Suprapubic skin (tissue), 4 donors: Measurements from ENCODE around the gene NKX2-8.

Experiments used
- CTCF ChIP-seq, 2 donors: fragments of 200-600 bp in 1 of 2; fragments of 450-650 bp in 1 of 2; sonication (generic) in 1 of 2; IDR thresholded peaks; one replicate each; pipeline ENCODE4 v1.5.1; 2016 to 2019; ENCODE audit warnings: antibody characterized with exemption in 2 of 2, mild to moderate bottlenecking in 1 of 2, moderate library complexity in 1 of 2
- EP300 ChIP-seq: sonication (generic); formaldehyde crosslinking; IDR thresholded peaks from one replicate; pipeline ENCODE4 v1.6.1; 2017; ENCODE audit warnings: antibody characterized with exemption
- POLR2A ChIP-seq, 2 donors: fragments of 450-650 bp; IDR thresholded peaks; one replicate each; pipeline ENCODE4 v1.6.1; 2017; ENCODE audit warnings: antibody characterized with exemption in 2 of 2, mild to moderate bottlenecking in 2 of 2, moderate library complexity in 2 of 2
- POLR2AphosphoS5 ChIP-seq, 3 donors: sonication (generic); formaldehyde crosslinking; IDR thresholded peaks; one replicate each; pipeline ENCODE4 v1.6.1; 2017; ENCODE audit warnings: antibody characterized with exemption in 3 of 3

GRCh38 chr14:36618641-36619040, 36.2 kb upstream of the NKX2-8 start:
- no peak for TF ChIP-seq POLR2A (IDR thresholded peaks at IDR 0.05)
- TF ChIP-seq CTCF (IDR thresholded peaks at IDR 0.05): no peak
- no peak for TF ChIP-seq EP300
- TF ChIP-seq POLR2AphosphoS5 (IDR thresholded peaks at IDR 0.05): no peak
